GM21528 (cell line): ENCODE measurements around the gene AP3B2.
A peak's percentile ranks its signal among the peaks of the same experiment; 100 is the strongest.
"Not testable (repeated sequence)": the region's sequence is repeated elsewhere in the genome, so short reads cannot be mapped to it uniquely, and the experiment has no call there.

Source experiments
- ATAC-seq: cut with Tn5 transposase; IDR thresholded peaks from one replicate; pipeline ENCODE4 v1.9.1; 2021; ENCODE audit warnings: mild to moderate bottlenecking, moderate library complexity; ENCODE audit not compliant: unreplicated experiment, low FRiP score

The AP3B2 gene

GRCh38 chr15:82709421-82710207 is at the start of gene AP3B2:
Gene AP3B2, minus strand, starts transcription at chr15:82709875. Its CDS starts 169 bp downstream, at chr15:82709706.
- peak; percentile 94 for ATAC-seq

- no peak for ATAC-seq
Observed at GRCh38 chr15:82751308-82751707, 41.6 kb upstream of the AP3B2 start.

- ATAC-seq: peak; percentile 32
Observed at GRCh38 chr15:82750831-82751180, 41.1 kb upstream of the AP3B2 start.

GRCh38 chr15:82749951-82750830 is 40.5 kb upstream of the AP3B2 start:
- ATAC-seq: peak; percentile 95

- ATAC-seq: no peak
Observed at GRCh38 chr15:82748315-82748714, 38.6 kb upstream of the AP3B2 start.

GRCh38 chr15:82743810-82744209 is 34.1 kb upstream of the AP3B2 start:
- no peak for ATAC-seq

- ATAC-seq: no peak
Observed at GRCh38 chr15:82742134-82742533, 32.5 kb upstream of the AP3B2 start.

GRCh38 chr15:82739086-82739485 is 29.4 kb upstream of the AP3B2 start:
- ATAC-seq: no peak

- ATAC-seq: no peak
Observed at GRCh38 chr15:82737975-82738374, 28.3 kb upstream of the AP3B2 start.

- ATAC-seq: no peak
Observed at GRCh38 chr15:82731527-82731926, 21.9 kb upstream of the AP3B2 start.

- no peak for ATAC-seq
Observed at GRCh38 chr15:82730022-82730530, 20.4 kb upstream of the AP3B2 start.

GRCh38 chr15:82726816-82727215 is 17.1 kb upstream of the AP3B2 start:
- no peak for ATAC-seq

GRCh38 chr15:82715003-82715402 is 5.3 kb upstream of the AP3B2 start:
- ATAC-seq: no peak

GRCh38 chr15:82714016-82714415 is 4.3 kb upstream of the AP3B2 start:
- no peak for ATAC-seq

- ATAC-seq: no peak
Observed at GRCh38 chr15:82712036-82712435, 2.4 kb upstream of the AP3B2 start.

- ATAC-seq: no peak
Observed at GRCh38 chr15:82710926-82711490, 1.3 kb upstream of the AP3B2 start.

GRCh38 chr15:82710208-82710555 is 507 bp upstream of the AP3B2 start:
- no peak for ATAC-seq

GRCh38 chr15:82709081-82709420 is 624 bp downstream of the AP3B2 start:
- ATAC-seq: no peak

GRCh38 chr15:82705856-82706255 is 3.8 kb downstream of the AP3B2 start:
- not testable (repeated sequence) for ATAC-seq

- ATAC-seq: no peak
Observed at GRCh38 chr15:82699726-82700125, 9.9 kb downstream of the AP3B2 start.

GRCh38 chr15:82698711-82699345 is 10.8 kb downstream of the AP3B2 start:
- no peak for ATAC-seq
